ENCODE measurements around the gene UBL7. TPM values are rescaled to one million over a fixed set of nuclear protein-coding genes. Genes with fewer than 3 reads are reported as not detected.

UBL7 gene
- total and polyA plus RNA-seq, 2 of the 8 experiments (the other 6 are each of a cell fraction or from before 2014, with no cell fraction given): 71.5 to 183 TPM

DNA sequence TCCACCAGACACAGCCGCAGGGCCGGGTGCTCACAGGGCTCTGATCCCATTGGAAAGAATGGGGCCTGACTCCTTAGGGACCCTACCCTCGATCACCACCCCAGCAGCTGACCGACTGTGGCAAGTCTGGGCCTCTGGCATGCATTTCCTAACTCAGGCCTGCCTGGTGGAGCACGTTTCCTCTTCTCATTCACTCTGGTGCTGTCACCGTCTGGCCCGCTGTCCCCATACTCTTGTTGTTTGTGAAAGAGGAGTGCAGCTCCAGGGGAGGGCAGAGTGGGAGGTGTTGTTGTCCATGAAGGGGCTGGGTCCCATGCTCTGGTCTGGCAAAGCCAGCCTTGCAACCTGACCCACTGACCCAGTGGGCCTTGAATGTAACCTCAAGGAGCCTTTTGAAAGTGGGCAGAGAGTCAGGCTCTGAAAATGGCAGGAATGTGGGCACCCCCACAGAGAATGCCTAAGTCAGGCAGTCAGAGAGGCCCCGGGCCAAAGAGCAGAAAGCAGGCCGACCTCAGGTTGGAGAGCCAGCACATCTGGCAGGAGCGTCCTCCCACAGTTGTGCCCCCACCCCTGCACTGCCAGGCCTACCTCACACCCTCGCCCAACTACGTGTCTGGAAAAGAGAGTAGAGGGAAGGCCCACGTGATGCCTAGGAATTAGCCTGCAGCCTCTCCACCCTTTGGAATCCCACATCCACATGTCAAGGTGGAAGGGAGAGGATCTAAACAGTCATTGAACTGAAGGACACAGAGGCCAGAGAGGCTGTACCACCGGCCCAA, 38.1 kb downstream of the UBL7 start:
- H4K5ac ChIP-seq (ENCODE audit: insufficient read length, low read depth, low read length): peak overlapping the region; percentile 10
- peaks cover 5 to 19% of the 10 kb centered on the region in 2 experiments for H4K20me1 ChIP-seq (replicated peaks in 1 of 2; ENCODE audit: control insufficient read depth in 1 of 2, insufficient read depth in 2 of 2, low read length in 2 of 2)
- peak overlapping the region; percentile 15 to 20; a peak in 3 of 4 replicates for H3K4me2 ChIP-seq (ENCODE audit: insufficient read depth in 1 of 2, low read depth in 2 of 2, low read length in 2 of 2)
- H3K4me3 ChIP-seq (ENCODE audit: extremely low read depth in 1 of 4, insufficient read depth in 2 of 4, low read depth in 3 of 4, low read length in 4 of 4): no peak overlapping the region
- peak overlapping the region; percentile 84 for H2BK5ac ChIP-seq (ENCODE audit: low read depth, low read length)
- DNase-seq (ENCODE audit: low read depth in 1 of 2, low spot score in 2 of 2): peak in 1 of 2 experiments; percentile 70
- H3K14ac ChIP-seq (ENCODE audit: insufficient read length): peak overlapping the region; percentile 95
- no peak for FAIRE-seq
- POLR2A ChIA-PET (ENCODE audit: partially characterized antibody): interaction anchor here (1.0 to 2.1 kb wide), 3 partner anchors 9 to 11 kb away, joined by 4 to 8 read pairs (median 5); partner anchors contain the start of gene SEMA7A
- H2BK15ac ChIP-seq (ENCODE audit: low read length): peak overlapping the region; percentile 46; the same call in 1 of the 2 replicates
- no peaks in the 10 kb centered on the region for H3K9me3 ChIP-seq (ENCODE audit: insufficient read depth in 2 of 2, low read depth in 1 of 2, low read length in 1 of 2)
- no peak overlapping the region for H3K27ac ChIP-seq (ENCODE audit: low read depth, low read length)
- peaks cover 12% of the 10 kb centered on the region for H3K79me1 ChIP-seq (ENCODE audit: low read depth, low read length)
- 0 out of 2 replicates have a peak overlapping the region, but pooled peaks have one; percentile 72 for H2BK20ac ChIP-seq (ENCODE audit: low read length)
- H3K79me2 ChIP-seq (ENCODE audit: control insufficient read depth in 1 of 2, insufficient read depth in 2 of 2, low read length in 2 of 2): 0 out of 4 replicates have a peak, but pooled peaks cover 0 to 6% of the 10 kb centered on the region in 2 experiments
- H4K91ac ChIP-seq (replicated peaks; ENCODE audit: insufficient read length, low read length): peak overlapping the region; percentile 78
- no peak overlapping the region for H2AFZ ChIP-seq (ENCODE audit: low read length)
- H2BK12ac ChIP-seq (ENCODE audit: low read depth, low read length): peak overlapping the region; percentile 71
- H3K27me3 ChIP-seq (replicated peaks in 1 of 4; ENCODE audit: control insufficient read depth in 3 of 4, extremely low read depth in 1 of 4, insufficient read depth in 3 of 4, low read length in 3 of 4): no peaks in the 10 kb centered on the region
- H3K23ac ChIP-seq (ENCODE audit: insufficient read length): no peak overlapping the region
- H3K9ac ChIP-seq (replicated peaks in 1 of 4; ENCODE audit: extremely low read depth in 1 of 4, low read depth in 3 of 4, low read length in 3 of 4): no peak overlapping the region
- peak; percentile 48; the same call in 1 of the 2 replicates for TF ChIP-seq TAF1 (IDR thresholded peaks at IDR 0.05; ENCODE audit: low read depth, low read length)
- no peak for TF ChIP-seq CTBP2 (IDR thresholded peaks at IDR 0.05; ENCODE audit: borderline replicate concordance, insufficient read depth, insufficient read length, low read length)
- TF ChIP-seq NANOG (IDR thresholded peaks at IDR 0.05; ENCODE audit: insufficient read depth, low read depth, low read length, poor library complexity, severe bottlenecking): no peak
- peak; percentile 82 for TF ChIP-seq TEAD4 (IDR thresholded peaks at IDR 0.05; ENCODE audit: low read depth, low read length)
- TF ChIP-seq PHF8 (conservative IDR thresholded peaks at IDR 0.05; ENCODE audit: low read depth, low read length): no peak
- peak overlapping the region; percentile 83; the same call in 1 of the 2 replicates for H2AK5ac ChIP-seq (ENCODE audit: low read depth, low read length)
- peak overlapping the region; percentile 51; the same call in 1 of the 2 replicates for H3K18ac ChIP-seq (ENCODE audit: extremely low read depth, low read length)
- peaks cover 7 to 27% (median 20%) of the 10 kb centered on the region in 4 experiments for H3K4me1 ChIP-seq (replicated peaks in 1 of 4; ENCODE audit: control insufficient read depth in 3 of 4, insufficient read depth in 4 of 4, low read length in 3 of 4)
- CTCF ChIA-PET (ENCODE audit: partially characterized antibody): interaction anchor here (1.0 to 41.3 kb wide), 9 partner anchors 9 to 60 kb away, joined by 3 to 1311 read pairs (median 5); partner anchors contain the start of genes CYP11A1 and SEMA7A
- H3K4ac ChIP-seq (replicated peaks; ENCODE audit: insufficient read length, low read depth, low read length): peak overlapping the region; percentile 60
- H3K36me3 ChIP-seq (ENCODE audit: control insufficient read depth in 2 of 4, insufficient read depth in 4 of 4, low read length in 3 of 4): no peaks in the 10 kb centered on the region
- H4K8ac ChIP-seq (ENCODE audit: extremely low read depth, insufficient read depth, low read length): peak overlapping the region; percentile 38
- no peak overlapping the region for H3K56ac ChIP-seq (replicated peaks; ENCODE audit: insufficient read length, low read depth, low read length)
- H3K23me2 ChIP-seq (ENCODE audit: low read depth, low read length): no peaks in the 10 kb centered on the region
- WGBS, 2 experiments (ENCODE audit: extremely low coverage in 1 of 2, insufficient coverage in 1 of 2, insufficient read length in 1 of 2, insufficient replicate concordance in 2 of 2, low coverage in 1 of 2, low lambda C conversion rate in 2 of 2, missing lambda C conversion rate in 1 of 2): 66% methylated on average over 14 of the region's 14 CpGs; no CpG with 5 or more reads in 1 of the 2 experiments
- no peak overlapping the region for H2BK120ac ChIP-seq (replicated peaks; ENCODE audit: low read depth, low read length)

Measured in H1 (cell line).